Astrocyte of the spinal cord (primary cell): Measurements from ENCODE around the gene SCGB3A1.

ENCODE experiments used
- DNase-seq: peaks from one replicate; pipeline ENCODE4 v3.0.0; 2011; ENCODE audit warnings: low read depth, low spot score
- H3K4me3 ChIP-seq: 2 replicates; pipeline ENCODE4 v1.5.1; 2011; ENCODE audit warnings: low read depth, mild to moderate bottlenecking, low read length, moderate library complexity
- in situ Hi-C: cut with HindIII; loops from 2 replicates; pipeline ENCODE4 v1.10.0; 2017; ENCODE audit warnings: low sequenced_read_pairs
- TF ChIP-seq, protein P1 (sequence below): IDR thresholded peaks from 2 replicates; pipeline ENCODE4 v1.5.1; 2012; ENCODE audit warnings: low read depth, mild to moderate bottlenecking, low read length, inconsistent platforms

The SCGB3A1 gene

DNA sequence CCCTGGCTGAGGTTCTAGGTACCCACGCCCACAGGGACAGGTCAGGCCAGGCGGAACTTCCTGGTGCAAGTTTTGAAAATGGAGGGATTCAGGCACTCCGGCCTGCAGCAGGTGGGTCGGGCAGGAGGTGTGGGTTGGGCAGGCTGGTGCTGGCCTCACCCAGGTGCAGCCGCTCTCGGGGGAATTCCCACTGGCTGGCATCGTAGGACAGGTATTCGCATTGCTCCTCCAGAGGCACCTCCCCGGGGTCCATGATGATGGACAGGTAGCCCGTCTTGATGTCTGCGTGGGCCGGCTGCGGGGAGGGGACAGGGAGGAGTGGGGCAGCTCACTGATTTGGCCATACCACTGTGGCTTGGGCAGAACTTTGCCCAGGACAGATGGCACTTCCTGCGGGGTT lies 28.7 kb upstream of the SCGB3A1 start:
- no peak overlapping the region for H3K4me3 ChIP-seq
- in situ Hi-C loops: no loop called here
- TF ChIP-seq, protein P1, sequence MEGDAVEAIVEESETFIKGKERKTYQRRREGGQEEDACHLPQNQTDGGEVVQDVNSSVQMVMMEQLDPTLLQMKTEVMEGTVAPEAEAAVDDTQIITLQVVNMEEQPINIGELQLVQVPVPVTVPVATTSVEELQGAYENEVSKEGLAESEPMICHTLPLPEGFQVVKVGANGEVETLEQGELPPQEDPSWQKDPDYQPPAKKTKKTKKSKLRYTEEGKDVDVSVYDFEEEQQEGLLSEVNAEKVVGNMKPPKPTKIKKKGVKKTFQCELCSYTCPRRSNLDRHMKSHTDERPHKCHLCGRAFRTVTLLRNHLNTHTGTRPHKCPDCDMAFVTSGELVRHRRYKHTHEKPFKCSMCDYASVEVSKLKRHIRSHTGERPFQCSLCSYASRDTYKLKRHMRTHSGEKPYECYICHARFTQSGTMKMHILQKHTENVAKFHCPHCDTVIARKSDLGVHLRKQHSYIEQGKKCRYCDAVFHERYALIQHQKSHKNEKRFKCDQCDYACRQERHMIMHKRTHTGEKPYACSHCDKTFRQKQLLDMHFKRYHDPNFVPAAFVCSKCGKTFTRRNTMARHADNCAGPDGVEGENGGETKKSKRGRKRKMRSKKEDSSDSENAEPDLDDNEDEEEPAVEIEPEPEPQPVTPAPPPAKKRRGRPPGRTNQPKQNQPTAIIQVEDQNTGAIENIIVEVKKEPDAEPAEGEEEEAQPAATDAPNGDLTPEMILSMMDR: no peak
- no peak for DNase-seq

DNA sequence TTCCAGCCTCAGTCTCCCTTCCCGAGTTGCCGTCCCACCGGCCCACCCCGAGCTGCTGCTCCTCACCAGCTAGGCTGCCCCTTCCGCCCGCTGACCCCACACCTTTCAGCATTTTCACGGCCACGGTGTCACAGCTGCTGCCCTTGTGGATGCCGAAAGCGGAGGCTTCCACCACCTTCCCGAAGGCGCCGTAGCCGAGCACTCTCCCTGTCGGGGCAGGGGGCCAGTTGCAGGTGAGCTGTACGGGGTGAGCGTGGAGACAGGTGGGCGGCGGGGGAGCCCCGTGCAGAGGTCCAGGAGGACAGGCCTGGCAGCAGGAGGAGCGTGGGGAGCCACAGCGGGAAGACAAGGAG lies 28.2 kb upstream of the SCGB3A1 start:
- no peak for DNase-seq
- in situ Hi-C loops: no loop called here
- TF ChIP-seq, protein P1: no peak
- H3K4me3 ChIP-seq: no peak overlapping the region

DNA sequence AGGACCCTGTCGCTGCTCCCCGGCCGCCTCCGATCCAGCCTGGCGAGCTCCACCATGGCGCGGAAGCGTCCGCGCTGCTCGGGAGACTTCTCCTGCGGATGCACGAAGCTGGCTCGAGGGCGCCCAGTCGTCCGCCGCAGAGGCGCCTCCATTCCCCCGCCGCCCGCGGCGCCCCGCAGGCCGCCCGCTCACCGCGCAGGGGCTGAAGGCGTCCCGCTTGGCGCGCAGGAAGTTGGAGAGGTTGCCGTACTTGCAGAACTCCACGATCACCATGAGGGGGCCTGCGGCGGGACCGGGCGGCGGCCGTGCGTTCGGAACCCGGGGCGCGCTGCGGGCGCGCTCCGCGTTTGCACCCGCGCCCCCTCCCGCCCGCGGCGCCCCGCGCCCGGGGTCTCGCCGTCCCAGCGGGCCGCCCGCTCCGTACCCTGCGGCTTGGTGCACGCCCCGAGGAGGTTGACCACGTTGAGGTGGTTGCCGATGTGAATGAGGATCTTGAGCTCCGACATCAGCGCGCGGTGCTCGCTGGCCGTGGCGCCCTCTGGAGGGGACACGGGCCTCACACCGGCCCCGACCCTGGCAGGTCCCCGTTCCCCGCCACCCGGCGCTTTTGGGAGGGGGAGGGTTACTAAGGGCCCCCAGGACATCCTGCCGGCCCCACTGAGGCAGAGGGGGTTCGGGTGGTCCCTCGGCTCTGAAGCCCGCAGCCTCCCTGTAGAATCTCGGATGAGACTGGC lies 27.7 kb upstream of the SCGB3A1 start:
- peak overlapping the region; percentile 5 for H3K4me3 ChIP-seq
- TF ChIP-seq, protein P1: peak; percentile 54
- DNase-seq: peak; percentile 36
- in situ Hi-C loops: no loop called here

DNA sequence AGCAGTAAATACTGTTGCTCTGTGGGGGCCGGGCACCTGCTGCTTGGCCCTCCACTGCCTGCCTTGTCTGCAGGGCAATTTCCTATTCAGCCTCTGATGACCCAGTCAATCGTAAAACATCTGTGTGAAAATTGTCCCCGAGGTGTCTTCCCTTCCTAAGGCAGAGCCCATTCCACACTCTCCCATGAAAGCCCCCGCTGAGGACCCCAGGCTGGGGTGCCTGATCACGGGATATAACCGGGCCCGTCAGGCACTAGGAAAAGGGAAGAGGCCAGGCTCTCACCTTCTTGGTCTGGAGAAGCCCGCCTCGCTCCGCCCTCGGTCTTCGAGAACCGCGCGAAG lies 27.2 kb upstream of the SCGB3A1 start:
- in situ Hi-C loops: no loop called here
- TF ChIP-seq, protein P1: no peak
- no peak for DNase-seq
- peak overlapping the region; percentile 5 for H3K4me3 ChIP-seq

DNA sequence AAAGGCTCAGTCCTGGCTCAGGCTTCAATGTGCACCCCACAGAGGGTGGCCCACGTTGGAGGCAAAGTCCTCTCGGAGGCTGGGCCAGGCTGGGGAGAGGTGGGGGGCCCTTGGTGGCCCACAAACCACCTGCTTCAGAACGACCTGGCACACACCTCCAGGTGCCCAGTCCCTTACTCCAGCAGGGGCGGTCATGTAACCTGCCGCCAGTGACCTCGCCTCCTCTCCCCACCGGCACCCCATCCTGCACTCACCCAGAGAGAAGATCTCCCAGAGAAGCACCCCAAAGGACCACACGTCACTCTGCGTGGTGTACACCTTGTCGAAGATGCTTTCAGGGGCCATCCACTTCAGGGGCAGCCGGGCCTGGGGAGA lies 22.5 kb upstream of the SCGB3A1 start:
- no peak overlapping the region for H3K4me3 ChIP-seq
- DNase-seq: no peak
- in situ Hi-C loops: no loop called here
- TF ChIP-seq, protein P1: no peak

DNA sequence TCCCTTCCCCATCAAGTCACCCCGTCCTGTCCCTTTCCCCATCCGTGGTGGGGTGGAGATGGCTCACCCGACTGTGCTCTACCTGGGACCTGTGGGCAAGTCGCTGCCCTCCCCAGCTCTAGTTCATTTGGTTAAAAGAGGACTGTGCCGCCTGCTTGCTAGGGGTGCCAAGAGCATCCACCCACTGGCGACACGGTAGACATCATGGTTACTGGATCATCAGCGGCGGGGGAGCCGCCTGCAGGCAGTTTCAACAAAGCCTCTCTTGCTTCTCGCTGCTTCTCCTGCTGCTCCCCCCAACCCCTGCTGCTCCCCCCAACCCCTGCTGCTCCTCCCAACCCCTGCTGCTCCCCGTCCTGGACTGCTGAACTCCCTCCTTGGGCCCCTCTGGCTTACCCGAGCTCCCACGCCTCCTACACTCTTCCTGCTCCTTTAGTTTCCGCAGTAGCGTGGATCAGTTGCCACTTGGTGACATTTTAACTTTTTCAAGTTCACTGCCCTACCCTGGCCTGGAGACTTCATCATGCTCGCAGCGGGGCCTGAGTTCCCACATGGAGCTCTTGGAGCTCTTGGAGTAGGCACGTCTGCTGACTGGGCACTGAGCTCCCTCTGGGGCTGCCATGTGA lies 22.0 kb upstream of the SCGB3A1 start:
- in situ Hi-C loops: no loop called here
- no peak overlapping the region for H3K4me3 ChIP-seq
- no peak for DNase-seq
- TF ChIP-seq, protein P1: no peak
